Glutamatergic neuron (in vitro differentiated cells): ENCODE measurements around the gene DACH2. TPM values are rescaled to one million over a fixed set of nuclear protein-coding genes. Genes with fewer than 3 reads are reported as not detected.

Source experiments
- DNase-seq: peaks from one replicate; pipeline ENCODE4 v3.0.0; 2022
- H3K27ac Mint-ChIP-seq: one replicate; pipeline ENCODE4 v1.8.0; 2020; ENCODE audit warnings: mild to moderate bottlenecking, mixed read lengths, inconsistent platforms; ENCODE audit not compliant: unreplicated experiment
- H3K27me3 Mint-ChIP-seq: one replicate; pipeline ENCODE4 v1.8.0; 2020; ENCODE audit warnings: mild to moderate bottlenecking, moderate library complexity, mixed read lengths, inconsistent platforms; ENCODE audit not compliant: unreplicated experiment
- H3K36me3 Mint-ChIP-seq: one replicate; pipeline ENCODE4 v1.8.0; 2020; ENCODE audit warnings: mild to moderate bottlenecking, mixed read lengths, inconsistent platforms; ENCODE audit not compliant: unreplicated experiment
- H3K4me1 Mint-ChIP-seq: one replicate; pipeline ENCODE4 v1.8.0; 2020; ENCODE audit warnings: mild to moderate bottlenecking, low read depth, mixed read lengths, inconsistent platforms; ENCODE audit not compliant: unreplicated experiment
- H3K4me3 Mint-ChIP-seq: one replicate; pipeline ENCODE4 v1.8.0; 2020; ENCODE audit warnings: mild to moderate bottlenecking, mixed read lengths, inconsistent platforms; ENCODE audit not compliant: unreplicated experiment
- H3K9me3 Mint-ChIP-seq: one replicate; pipeline ENCODE4 v1.8.0; 2020; ENCODE audit warnings: mild to moderate bottlenecking, moderate library complexity, mixed read lengths, inconsistent platforms; ENCODE audit not compliant: unreplicated experiment
- total RNA-seq: library from RNA; stranded (reverse); fragmentation: NEBNext Ultra II Directional; extraction: Animal tissue kit (Norgen Biotek cat#: 25700); gene quantifications from one replicate; pipeline ENCODE4 v1.2.1, GENCODE V29; 2021; ENCODE audit not compliant: unreplicated experiment
- TF ChIP-seq, protein P1 (sequence below): fragments of 200-600 bp; sonication (generic); IDR thresholded peaks from one replicate; pipeline ENCODE4 v1.5.0; 2021; ENCODE audit not compliant: partially characterized antibody, unreplicated experiment

Gene DACH2
- total RNA-seq, 1 donor from 2014 or later = 1.3 TPM

DNA sequence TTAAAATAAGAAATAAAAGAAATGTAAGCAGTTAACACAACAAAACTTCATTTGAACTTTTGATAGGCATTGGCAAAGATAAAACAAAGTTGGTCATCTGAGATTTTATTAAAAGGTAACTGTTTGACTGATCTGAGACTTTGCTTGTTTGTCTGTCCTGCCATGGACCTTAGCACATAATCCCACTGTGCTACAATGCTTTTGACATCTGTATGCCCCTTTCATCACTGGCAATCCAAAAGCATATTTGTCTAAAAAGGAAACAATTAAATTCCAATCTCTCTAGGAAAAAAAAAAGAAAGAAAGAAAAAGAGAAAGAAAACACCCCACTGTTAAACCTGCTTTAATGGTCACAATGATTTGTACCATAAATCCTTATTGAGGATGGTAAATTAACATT is 231.0 kb downstream of the DACH2 start:
- no peak for DNase-seq
- H3K9me3 Mint-ChIP-seq = no peaks in the 10 kb centered on the region
- H3K27ac Mint-ChIP-seq = no peak overlapping the region
- no peaks in the 10 kb centered on the region for H3K4me1 Mint-ChIP-seq
- TF ChIP-seq, protein P1, sequence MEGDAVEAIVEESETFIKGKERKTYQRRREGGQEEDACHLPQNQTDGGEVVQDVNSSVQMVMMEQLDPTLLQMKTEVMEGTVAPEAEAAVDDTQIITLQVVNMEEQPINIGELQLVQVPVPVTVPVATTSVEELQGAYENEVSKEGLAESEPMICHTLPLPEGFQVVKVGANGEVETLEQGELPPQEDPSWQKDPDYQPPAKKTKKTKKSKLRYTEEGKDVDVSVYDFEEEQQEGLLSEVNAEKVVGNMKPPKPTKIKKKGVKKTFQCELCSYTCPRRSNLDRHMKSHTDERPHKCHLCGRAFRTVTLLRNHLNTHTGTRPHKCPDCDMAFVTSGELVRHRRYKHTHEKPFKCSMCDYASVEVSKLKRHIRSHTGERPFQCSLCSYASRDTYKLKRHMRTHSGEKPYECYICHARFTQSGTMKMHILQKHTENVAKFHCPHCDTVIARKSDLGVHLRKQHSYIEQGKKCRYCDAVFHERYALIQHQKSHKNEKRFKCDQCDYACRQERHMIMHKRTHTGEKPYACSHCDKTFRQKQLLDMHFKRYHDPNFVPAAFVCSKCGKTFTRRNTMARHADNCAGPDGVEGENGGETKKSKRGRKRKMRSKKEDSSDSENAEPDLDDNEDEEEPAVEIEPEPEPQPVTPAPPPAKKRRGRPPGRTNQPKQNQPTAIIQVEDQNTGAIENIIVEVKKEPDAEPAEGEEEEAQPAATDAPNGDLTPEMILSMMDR = no peak
- H3K36me3 Mint-ChIP-seq = no peaks in the 10 kb centered on the region
- no peaks in the 10 kb centered on the region for H3K27me3 Mint-ChIP-seq
- H3K4me3 Mint-ChIP-seq = no peak overlapping the region

DNA sequence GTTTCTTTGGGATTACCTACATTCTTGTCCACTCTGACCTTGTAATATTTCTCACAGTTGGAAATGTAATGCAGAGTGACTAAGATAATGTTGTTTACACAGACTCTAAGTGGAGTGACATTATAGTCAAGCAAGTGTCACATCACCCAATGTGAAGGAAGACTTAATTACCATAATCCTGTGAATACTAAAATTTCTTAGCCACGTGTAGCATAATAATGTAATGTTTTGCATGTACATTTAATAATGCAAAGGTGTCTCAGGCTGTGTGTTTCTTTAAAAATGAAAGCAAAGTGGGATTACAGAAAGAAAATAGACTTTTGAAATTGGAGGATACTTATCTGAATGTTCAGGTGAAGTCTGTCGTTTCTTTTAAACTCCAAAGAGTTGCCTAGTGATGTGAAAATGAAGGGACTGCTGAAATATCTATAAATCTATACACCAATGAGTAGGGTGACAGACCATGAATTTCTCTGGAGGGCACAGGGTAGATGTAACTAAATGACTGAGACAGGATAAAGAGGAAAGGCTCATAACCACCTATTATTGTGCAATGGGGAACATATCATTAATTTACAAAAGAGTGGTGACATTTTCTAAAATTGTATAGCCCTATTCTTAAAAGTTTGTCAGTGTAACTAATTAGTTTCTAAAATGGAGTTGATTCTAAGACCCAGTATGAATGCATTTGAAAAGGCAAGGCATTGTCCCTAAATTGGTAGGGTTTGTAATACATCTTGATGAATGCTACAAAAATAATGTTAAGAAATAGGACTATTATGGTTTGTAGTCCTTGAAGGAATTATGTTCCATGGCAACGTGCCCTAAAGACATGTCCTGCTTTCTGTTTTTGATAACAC is 235.7 kb downstream of the DACH2 start:
- no peak overlapping the region for H3K27ac Mint-ChIP-seq
- TF ChIP-seq, protein P1 = no peak

GRCh38 chrX:86407371-86407770 is 259.1 kb downstream of the DACH2 start:
- no peak overlapping the region for H3K4me3 Mint-ChIP-seq
- TF ChIP-seq, protein P1 = no peak
- no peak overlapping the region for H3K27ac Mint-ChIP-seq
- no peaks in the 10 kb centered on the region for H3K4me1 Mint-ChIP-seq
- H3K36me3 Mint-ChIP-seq = no peaks in the 10 kb centered on the region
- peaks cover 1% of the 10 kb centered on the region for H3K27me3 Mint-ChIP-seq
- H3K9me3 Mint-ChIP-seq = no peaks in the 10 kb centered on the region
- DNase-seq = no peak

More for the DNA sequence above, 235.7 kb downstream of the DACH2 start:
- Mint-ChIP-seq H3K9me3 (no peaks in the 10 kb centered on the region), H3K36me3 (no peaks in the 10 kb centered on the region), H3K4me1 (peaks cover 4% of the 10 kb centered on the region), H3K4me3 (no peak overlapping the region), H3K27me3 (no peaks in the 10 kb centered on the region)
- DNase-seq = no peak

GRCh38 chrX:86421771-86422170 is 273.5 kb downstream of the DACH2 start:
- DNase-seq = no peak
- Mint-ChIP-seq H3K4me1 (no peaks in the 10 kb centered on the region), H3K9me3 (no peaks in the 10 kb centered on the region), H3K27me3 (no peaks in the 10 kb centered on the region), H3K27ac (no peak overlapping the region), H3K4me3 (no peak overlapping the region), H3K36me3 (no peaks in the 10 kb centered on the region)
- TF ChIP-seq, protein P1 = no peak

GRCh38 chrX:86436116-86436515 is 287.9 kb downstream of the DACH2 start:
- Mint-ChIP-seq H3K36me3 (no peaks in the 10 kb centered on the region), H3K27ac (no peak overlapping the region), H3K9me3 (no peaks in the 10 kb centered on the region), H3K4me3 (no peak overlapping the region), H3K4me1 (no peaks in the 10 kb centered on the region), H3K27me3 (no peaks in the 10 kb centered on the region)
- DNase-seq = no peak
- TF ChIP-seq, protein P1 = no peak
